ENCODE results near the gene RHOA.

DNA sequence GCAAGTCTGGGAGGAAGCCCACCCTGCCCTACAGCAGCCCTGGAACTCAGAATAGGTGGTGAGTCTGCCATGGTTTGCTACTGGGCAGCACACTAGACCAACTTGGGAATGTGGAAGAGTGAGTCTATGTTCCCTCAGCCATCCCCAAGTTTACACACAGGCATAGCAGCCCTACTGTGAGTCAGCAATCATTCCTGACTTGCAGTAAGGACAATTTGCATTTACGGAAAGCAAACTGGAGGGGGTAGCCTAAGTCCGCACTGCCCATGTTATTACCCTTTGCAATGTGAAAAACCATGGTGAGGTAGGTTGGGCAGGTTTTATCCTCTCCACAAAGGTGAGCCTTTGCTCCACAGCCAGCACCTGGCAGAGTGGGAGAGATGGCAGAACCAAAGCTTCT is 5.1 kb upstream of the RHOA start:
- TF ChIP-seq, protein P1, sequence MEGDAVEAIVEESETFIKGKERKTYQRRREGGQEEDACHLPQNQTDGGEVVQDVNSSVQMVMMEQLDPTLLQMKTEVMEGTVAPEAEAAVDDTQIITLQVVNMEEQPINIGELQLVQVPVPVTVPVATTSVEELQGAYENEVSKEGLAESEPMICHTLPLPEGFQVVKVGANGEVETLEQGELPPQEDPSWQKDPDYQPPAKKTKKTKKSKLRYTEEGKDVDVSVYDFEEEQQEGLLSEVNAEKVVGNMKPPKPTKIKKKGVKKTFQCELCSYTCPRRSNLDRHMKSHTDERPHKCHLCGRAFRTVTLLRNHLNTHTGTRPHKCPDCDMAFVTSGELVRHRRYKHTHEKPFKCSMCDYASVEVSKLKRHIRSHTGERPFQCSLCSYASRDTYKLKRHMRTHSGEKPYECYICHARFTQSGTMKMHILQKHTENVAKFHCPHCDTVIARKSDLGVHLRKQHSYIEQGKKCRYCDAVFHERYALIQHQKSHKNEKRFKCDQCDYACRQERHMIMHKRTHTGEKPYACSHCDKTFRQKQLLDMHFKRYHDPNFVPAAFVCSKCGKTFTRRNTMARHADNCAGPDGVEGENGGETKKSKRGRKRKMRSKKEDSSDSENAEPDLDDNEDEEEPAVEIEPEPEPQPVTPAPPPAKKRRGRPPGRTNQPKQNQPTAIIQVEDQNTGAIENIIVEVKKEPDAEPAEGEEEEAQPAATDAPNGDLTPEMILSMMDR (conservative IDR thresholded peaks at IDR 0.05 in 1 of 2, IDR thresholded peaks at IDR 0.05 in 1 of 2; ENCODE audit: low read depth in 1 of 2, low read length in 2 of 2), result no peak
- no peak for TF ChIP-seq EZH2 (IDR thresholded peaks at IDR 0.05; ENCODE audit: low read length, missing control alignments)

Measured in fibroblast of lung (primary cell).